IMR-90 (cell line): Measurements from ENCODE around the gene STPG1.

Source experiments
- CHD1 ChIP-seq: IDR thresholded peaks from 2 replicates; pipeline ENCODE4 v1.6.1; 2012; ENCODE audit warnings: low read depth, low read length, improper control_type of control experiment
- POLR2A ChIP-seq: IDR thresholded peaks from 2 replicates; pipeline ENCODE4 v1.6.1; 2012; ENCODE audit warnings: mild to moderate bottlenecking, low read depth, low read length
- RAD21 ChIP-seq: IDR thresholded peaks from 2 replicates; pipeline ENCODE4 v1.6.1; 2012; ENCODE audit warnings: low read length, improper control_type of control experiment
- RFX5 ChIP-seq: IDR thresholded peaks from 2 replicates; pipeline ENCODE4 v1.8.0; 2012; ENCODE audit warnings: low read depth, mild to moderate bottlenecking, low read length, moderate library complexity
- TF ChIP-seq, protein P1 (sequence below): conservative IDR thresholded peaks from 2 replicates; pipeline ENCODE4 v1.5.1; 2012; ENCODE audit warnings: mild to moderate bottlenecking, low read depth, low read length, improper control_type of control experiment

DNA sequence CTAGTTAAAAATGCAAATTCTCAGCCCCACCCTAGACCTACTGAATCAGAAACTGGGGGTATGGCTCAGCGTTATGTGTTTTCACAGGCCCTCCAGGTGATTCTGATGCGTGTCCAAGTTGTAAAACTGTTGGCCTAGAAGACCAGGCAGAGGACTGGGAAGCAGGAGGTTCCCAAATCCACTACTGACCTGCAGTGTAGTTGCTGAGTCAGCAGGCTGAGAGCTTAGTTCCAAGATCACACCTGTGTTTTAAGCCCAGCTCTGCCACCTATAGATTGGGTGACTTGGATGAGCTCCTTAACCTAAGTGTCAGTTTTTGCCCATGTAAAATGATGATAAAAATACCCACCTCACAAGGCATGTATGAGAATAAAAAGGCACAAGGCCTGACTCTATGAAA, 90.3 kb downstream of the STPG1 start:
- TF ChIP-seq, protein P1, sequence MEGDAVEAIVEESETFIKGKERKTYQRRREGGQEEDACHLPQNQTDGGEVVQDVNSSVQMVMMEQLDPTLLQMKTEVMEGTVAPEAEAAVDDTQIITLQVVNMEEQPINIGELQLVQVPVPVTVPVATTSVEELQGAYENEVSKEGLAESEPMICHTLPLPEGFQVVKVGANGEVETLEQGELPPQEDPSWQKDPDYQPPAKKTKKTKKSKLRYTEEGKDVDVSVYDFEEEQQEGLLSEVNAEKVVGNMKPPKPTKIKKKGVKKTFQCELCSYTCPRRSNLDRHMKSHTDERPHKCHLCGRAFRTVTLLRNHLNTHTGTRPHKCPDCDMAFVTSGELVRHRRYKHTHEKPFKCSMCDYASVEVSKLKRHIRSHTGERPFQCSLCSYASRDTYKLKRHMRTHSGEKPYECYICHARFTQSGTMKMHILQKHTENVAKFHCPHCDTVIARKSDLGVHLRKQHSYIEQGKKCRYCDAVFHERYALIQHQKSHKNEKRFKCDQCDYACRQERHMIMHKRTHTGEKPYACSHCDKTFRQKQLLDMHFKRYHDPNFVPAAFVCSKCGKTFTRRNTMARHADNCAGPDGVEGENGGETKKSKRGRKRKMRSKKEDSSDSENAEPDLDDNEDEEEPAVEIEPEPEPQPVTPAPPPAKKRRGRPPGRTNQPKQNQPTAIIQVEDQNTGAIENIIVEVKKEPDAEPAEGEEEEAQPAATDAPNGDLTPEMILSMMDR, result no peak
- TF ChIP-seq POLR2A (no peak), CHD1 (no peak), RAD21 (no peak), RFX5 (no peak)
